Urothelium cell line (cell line): ENCODE data around the gene GPR32.
"Not testable (repeated sequence)": the region's sequence is repeated elsewhere in the genome, so short reads cannot be mapped to it uniquely, and the experiment has no call there.

ENCODE experiments used
- DNase-seq: peaks from one replicate; pipeline ENCODE4 v3.0.0; 2011; ENCODE audit warnings: low spot score, mixed read lengths
- FAIRE-seq: peaks from 2 replicates; lab custom pipeline; 2011; peaks lifted over from hg19 to GRCh38; lab: Jason Lieb, UNC

GPR32 gene

GRCh38 chr19:50779504-50780457 is 9.5 kb downstream of the GPR32 start:
- no peak for FAIRE-seq
- DNase-seq = no peak

- DNase-seq = no peak
- no peak for FAIRE-seq
Measured at GRCh38 chr19:50780753-50781435, 10.6 kb downstream of the GPR32 start.

GRCh38 chr19:50783848-50784152 is 13.5 kb downstream of the GPR32 start:
- not testable (repeated sequence) for DNase-seq, FAIRE-seq

GRCh38 chr19:50784710-50785109 is 14.4 kb downstream of the GPR32 start:
- DNase-seq (no peak), FAIRE-seq (no peak)

- no peak for FAIRE-seq
Measured at GRCh38 chr19:50785329-50785728, 15.1 kb downstream of the GPR32 start.

GRCh38 chr19:50790396-50790795 is 20.1 kb downstream of the GPR32 start, which contains the start of gene ACP4:
ACP4 (plus strand) TSS chr19:50790415; CDS start chr19:50790415, 0 bp downstream.
- FAIRE-seq (no peak), DNase-seq (no peak)

More at GRCh38 chr19:50785329-50785728, 15.1 kb downstream of the GPR32 start:
- no peak for DNase-seq

- no peak for FAIRE-seq
- no peak for DNase-seq
Measured at GRCh38 chr19:50790922-50791467, 20.7 kb downstream of the GPR32 start.

GRCh38 chr19:50791594-50792271 is 21.5 kb downstream of the GPR32 start:
- DNase-seq = no peak
- FAIRE-seq = no peak

- DNase-seq (no peak), FAIRE-seq (no peak)
Measured at GRCh38 chr19:50792272-50793250, 22.3 kb downstream of the GPR32 start.

GRCh38 chr19:50793558-50794065 is 23.3 kb downstream of the GPR32 start:
- no peak for DNase-seq

GRCh38 chr19:50794074-50794875 is 24.0 kb downstream of the GPR32 start:
- FAIRE-seq = no peak
- DNase-seq = peak; percentile 29

More at GRCh38 chr19:50793558-50794065, 23.3 kb downstream of the GPR32 start:
- FAIRE-seq = no peak

- DNase-seq = peak; percentile 37
- FAIRE-seq = peak; percentile 79
Measured at GRCh38 chr19:50794876-50795663, 24.8 kb downstream of the GPR32 start.

GRCh38 chr19:50795664-50796073 is 25.4 kb downstream of the GPR32 start:
- FAIRE-seq (no peak), DNase-seq (no peak)

- DNase-seq (no peak), FAIRE-seq (no peak)
Measured at GRCh38 chr19:50796128-50796633, 25.9 kb downstream of the GPR32 start.

- DNase-seq = no peak
- FAIRE-seq = no peak
Measured at GRCh38 chr19:50796634-50797428, 26.6 kb downstream of the GPR32 start.

GRCh38 chr19:50797429-50797780 is 27.1 kb downstream of the GPR32 start:
- DNase-seq (no peak), FAIRE-seq (no peak)
